HG02763 (cell line): ENCODE results near the gene ALS2CL.
"Not testable (repeated sequence)": the region's sequence is repeated elsewhere in the genome, so short reads cannot be mapped to it uniquely, and the experiment has no call there.

Experiments
- ATAC-seq: cut with Tn5 transposase; IDR thresholded peaks from one replicate; pipeline ENCODE4 v1.9.1; 2021; ENCODE audit warnings: mild to moderate bottlenecking, moderate library complexity; ENCODE audit not compliant: unreplicated experiment

ALS2CL gene, protein sequence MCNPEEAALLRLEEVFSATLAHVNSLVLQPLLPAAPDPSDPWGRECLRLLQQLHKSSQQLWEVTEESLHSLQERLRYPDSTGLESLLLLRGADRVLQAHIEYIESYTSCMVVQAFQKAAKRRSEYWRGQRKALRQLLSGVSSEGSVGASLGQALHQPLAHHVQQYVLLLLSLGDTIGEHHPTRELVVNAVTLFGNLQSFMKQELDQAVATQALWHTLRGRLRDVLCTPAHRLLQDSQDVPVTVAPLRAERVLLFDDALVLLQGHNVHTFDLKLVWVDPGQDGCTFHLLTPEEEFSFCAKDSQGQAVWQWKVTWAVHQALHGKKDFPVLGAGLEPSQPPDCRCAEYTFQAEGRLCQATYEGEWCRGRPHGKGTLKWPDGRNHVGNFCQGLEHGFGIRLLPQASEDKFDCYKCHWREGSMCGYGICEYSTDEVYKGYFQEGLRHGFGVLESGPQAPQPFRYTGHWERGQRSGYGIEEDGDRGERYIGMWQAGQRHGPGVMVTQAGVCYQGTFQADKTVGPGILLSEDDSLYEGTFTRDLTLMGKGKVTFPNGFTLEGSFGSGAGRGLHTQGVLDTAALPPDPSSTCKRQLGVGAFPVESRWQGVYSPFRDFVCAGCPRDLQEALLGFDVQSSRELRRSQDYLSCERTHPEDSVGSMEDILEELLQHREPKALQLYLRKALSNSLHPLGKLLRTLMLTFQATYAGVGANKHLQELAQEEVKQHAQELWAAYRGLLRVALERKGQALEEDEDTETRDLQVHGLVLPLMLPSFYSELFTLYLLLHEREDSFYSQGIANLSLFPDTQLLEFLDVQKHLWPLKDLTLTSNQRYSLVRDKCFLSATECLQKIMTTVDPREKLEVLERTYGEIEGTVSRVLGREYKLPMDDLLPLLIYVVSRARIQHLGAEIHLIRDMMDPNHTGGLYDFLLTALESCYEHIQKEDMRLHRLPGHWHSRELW

GRCh38 chr3:46693038-46693891 lies at the start of gene ALS2CL:
ALS2CL (minus strand) TSS chr3:46693679; CDS start chr3:46689440, 4,239 bp downstream.
- no peak for ATAC-seq

DNA sequence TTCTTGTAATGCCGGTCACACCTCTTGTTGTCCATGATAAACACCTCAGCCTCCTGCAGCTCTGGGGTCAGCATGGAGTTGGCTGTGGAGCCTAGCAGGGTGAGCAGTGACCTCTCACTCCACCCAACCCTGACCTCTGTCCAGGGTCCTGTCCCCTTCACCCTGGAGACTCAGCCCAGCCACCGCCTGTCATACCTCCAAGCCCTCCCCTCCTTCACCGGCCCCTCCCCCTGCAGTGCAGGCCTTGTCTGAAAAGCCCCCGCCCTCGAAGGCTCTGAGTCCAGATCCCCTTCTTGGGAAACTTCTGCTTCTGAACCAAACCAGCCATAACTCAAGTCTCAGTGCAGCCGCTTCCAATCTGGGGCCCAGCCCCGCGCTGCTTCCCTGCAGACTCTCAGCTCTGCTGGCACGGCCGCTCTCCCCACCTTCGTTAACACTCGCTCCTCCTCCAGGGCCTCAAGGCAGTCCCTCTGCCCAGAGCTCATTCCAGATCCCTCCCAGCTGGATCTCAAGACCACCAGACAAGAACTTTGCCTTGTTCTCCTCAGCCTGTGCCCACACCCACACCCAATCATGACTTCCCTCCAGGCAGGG lies 49.6 kb upstream of the ALS2CL start:
- no peak for ATAC-seq

DNA sequence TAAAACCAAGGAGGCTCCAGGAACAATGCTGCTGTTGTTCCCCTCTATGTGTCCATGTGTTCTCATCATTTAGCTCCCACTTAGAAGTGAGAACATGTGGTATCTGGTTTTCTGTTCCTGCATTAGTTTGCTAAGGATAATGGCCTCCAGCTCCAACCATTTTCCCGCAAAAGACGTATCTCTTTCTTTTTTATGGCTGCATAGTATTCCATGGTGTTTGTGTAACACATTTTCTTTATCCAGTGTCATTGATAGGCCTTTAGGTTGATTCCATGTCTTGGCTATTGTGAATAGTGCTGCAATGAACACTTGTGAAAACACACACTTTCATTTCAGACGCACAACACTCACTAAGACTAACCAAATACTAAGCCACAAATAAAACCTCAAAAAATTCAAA lies 46.1 kb upstream of the ALS2CL start:
- ATAC-seq = not testable (repeated sequence)

DNA sequence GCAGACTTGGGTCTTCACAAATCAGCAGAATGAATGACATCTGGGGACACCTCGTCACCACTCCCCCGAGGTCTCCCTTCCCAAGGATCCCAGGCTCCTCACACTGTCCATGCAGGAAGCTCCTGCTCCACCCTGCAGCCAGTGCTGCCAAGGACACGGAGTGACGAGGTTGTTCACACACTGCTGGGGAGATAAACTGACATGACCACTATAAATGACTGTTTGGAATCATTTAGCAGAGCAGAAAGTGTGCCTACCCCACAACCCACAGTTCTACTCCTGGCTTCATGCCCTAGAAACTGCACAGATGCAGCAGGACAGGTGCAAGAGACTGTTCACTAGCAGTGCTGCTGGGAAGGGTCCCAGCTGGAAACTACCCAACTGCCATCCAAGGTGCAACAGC lies 43.9 kb upstream of the ALS2CL start:
- no peak for ATAC-seq

DNA sequence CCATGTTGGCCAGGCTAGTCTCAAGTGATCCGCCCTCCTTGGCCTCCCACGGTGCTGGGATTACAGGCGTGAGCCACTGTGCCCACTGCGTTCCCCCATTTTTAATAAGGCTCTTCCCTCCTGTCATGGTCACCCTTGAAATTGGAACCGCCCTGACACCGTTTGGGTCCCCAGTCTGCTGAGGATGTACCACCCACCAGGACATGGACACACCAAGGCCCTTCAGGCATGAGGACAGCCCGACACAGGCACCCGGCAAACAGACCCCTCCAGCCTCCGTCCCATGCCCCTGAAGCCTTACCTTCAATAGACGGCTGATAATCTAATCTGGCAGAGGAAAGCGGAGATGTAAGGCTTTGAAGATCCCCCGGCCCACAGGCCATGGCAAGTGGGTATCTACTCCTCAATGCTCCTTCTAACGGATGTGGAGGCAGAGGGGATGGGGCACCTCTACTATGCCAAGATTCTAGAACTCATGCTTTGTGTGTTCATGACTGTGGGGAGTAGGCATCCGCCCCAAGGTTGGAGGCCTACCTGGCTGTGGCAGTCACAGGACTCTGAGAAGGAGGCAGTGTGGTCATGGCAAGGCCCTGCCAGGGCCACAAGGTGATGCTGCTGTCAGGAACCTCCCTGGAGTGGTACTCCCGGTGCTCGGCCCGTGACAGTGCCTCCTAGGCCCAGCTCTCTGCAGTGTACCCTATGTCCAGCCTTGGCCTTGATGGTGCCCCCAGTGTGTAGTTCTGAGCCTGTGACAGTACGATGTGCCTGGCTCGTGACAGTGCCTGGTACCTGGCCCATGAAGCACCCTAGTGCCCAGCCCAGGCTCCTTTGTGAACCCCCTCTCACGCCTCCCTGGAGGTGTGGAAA lies 42.8 kb upstream of the ALS2CL start:
- ATAC-seq = no peak

GRCh38 chr3:46734773-46735172 lies 41.3 kb upstream of the ALS2CL start:
- ATAC-seq = no peak

DNA sequence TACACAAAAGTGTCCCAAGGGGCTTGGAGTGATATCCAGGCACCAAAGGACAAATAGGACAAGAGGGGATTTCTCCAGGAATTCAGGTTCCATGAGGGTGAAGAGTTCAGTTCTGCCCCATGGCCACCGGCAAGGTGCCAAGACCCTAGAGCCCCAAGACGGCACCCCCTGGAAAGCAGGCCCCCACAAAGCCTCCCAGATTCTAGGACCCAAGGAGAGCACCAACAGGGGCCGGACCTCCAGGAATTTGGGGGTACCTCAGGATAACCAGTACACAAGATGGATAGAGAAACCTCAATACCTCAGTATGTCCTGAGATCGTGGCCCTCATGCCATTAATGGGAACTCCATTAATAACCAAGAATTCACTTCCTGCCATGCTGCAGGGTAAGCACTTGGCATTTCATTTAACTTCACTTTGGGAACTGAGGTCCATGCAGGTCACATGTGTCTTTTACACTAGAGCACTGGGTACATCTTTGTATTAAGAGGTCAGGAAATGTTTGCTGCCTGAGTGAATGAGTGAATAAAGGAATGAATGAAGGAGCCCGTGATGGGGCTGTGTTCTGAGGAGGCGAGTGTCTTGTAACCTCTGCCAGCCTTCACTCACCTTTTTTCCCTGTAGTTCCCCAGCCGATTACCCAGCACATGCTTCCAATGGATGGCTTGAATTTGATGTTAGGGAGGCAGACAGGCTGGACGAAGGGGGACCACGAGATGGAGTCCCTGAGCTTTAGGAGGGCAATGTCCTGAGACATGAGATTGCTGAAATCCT lies 39.7 kb upstream of the ALS2CL start:
- ATAC-seq = no peak

DNA sequence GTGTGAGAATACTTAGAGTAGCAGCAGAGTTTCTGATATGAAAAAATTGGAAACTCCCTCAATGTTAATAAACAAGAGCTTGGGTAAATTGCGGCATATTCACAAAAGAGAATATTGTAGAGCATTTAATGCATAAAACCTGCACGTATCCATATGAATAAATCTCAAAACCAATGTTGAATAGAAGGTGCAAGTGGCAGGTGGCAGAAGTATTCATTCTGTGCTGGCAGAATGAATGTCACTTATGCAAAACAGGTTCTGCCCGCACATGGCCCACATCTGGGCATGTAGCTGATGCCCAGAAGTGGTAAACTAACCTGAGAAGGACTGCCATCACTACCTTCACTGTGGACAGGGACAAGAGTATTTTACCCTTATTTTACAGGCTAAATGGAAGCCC lies 38.3 kb upstream of the ALS2CL start:
- ATAC-seq = no peak

DNA sequence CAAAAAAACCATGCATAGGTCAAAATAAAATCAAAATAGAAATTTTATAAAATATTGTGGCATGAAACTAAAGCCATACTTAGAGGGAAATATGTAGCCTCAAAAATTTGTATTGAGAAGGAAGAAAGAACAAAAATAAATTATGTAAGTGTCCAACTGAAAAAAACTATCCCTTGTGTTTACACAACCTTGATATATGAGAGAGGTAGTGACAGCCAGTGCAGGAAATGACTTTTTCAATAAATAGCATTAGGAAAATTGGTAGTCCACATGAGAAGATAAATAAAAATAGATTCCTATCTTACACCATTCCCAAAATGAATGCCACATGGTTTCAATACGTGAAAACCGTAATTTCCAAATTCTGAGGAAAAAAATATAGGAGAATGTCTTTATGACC lies 37.3 kb upstream of the ALS2CL start:
- ATAC-seq = no peak

DNA sequence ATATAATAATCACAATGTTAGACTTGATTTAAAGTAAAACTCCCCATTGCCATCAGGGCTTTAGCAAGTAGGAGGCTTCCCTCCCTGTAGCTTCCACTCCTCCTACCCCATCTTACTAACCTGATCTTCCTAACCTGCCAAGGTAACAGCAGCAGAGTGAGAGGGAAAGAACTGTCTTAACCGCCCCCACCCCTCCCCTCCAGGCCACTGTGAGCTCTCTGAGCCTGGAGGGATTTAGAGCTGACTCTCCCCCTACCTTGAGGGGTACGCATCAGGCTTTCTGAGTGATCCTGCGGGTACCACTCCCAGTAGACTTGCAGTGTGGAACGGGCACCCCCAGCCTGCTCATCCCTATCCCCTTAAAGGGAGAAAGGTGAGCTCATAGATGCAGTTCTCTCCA lies 35.6 kb upstream of the ALS2CL start:
- ATAC-seq = no peak

DNA sequence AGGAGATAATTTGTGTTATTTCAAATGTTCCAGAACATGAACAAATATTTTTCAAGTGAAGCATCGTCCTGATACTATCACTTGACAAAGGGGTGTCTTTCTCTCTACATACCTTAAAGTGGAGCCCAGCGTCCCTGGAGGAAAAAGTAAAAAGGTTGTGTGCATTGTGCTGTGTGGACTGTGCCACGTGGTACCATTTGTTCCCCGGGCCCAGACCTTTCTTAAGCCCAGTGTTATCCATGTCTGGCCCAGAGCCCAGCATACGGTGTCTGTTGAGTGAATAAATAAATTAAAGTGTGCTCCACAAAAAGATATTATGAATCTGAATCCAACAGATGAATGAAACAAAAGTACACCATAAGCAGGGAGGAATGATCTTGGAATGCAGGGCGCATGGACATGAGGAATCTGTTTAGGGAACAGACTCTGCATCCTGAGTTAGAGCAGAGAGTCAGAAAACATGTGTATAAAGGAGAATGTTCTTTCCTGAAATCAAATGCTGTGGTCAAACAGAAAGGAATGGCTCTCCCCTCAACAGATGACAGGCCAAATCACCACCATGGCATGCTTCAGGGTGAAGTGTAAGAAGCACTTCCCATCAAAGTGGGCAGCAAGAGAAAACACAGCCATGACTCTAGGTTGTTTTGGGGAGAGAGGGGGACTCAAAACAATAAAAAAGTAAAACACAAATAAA lies 32.3 kb upstream of the ALS2CL start:
- ATAC-seq = no peak

GRCh38 chr3:46724424-46724823 lies 30.9 kb upstream of the ALS2CL start:
- no peak for ATAC-seq

- ATAC-seq = no peak
These were observed 29.0 kb upstream of the ALS2CL start for GRCh38 chr3:46722443-46722842.

DNA sequence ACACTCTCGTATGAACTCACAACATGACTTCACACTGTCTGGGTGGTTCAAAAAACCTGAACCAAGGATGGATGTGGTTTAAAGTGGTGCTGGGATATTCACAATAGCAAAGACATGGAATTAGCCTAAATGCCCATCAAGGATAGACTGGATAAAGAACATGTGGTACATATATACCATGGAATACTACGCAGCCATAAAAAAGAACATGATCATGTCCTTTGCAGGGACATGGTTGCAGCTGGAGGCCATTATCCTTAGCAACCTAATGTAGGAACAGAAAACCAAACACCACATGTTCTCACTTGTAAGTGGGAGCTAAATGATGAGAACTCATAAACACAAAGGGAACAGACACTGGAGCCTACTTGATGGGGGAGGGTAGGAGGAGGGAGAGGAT lies 27.5 kb upstream of the ALS2CL start:
- no peak for ATAC-seq

GRCh38 chr3:46719735-46720271 lies 26.3 kb upstream of the ALS2CL start:
- ATAC-seq = no peak

DNA sequence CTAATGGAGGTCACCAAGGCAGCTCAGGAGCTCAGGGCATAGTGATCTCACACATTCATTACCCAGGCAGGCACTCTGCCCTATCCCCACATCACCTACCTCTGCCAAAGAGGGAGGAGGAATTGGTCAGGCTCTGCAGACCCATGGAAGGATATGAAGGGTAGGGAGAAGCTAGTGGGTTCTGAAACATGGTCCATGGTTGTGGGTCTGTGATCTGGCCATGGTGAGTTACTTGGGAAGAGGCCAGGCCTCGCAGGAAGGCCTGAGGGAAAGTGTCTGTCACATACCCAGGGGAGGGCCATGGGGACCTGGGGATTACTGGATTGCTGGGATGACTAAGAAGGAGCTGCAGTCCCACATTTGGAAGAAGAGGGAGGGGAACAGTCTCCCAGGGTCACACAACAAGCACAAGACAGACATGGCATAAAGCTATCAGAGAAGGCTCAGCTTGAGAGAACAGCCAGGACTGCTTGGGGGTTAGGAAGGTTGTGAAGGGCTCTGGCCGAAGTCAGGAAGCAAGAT lies 25.6 kb upstream of the ALS2CL start:
- no peak for ATAC-seq

DNA sequence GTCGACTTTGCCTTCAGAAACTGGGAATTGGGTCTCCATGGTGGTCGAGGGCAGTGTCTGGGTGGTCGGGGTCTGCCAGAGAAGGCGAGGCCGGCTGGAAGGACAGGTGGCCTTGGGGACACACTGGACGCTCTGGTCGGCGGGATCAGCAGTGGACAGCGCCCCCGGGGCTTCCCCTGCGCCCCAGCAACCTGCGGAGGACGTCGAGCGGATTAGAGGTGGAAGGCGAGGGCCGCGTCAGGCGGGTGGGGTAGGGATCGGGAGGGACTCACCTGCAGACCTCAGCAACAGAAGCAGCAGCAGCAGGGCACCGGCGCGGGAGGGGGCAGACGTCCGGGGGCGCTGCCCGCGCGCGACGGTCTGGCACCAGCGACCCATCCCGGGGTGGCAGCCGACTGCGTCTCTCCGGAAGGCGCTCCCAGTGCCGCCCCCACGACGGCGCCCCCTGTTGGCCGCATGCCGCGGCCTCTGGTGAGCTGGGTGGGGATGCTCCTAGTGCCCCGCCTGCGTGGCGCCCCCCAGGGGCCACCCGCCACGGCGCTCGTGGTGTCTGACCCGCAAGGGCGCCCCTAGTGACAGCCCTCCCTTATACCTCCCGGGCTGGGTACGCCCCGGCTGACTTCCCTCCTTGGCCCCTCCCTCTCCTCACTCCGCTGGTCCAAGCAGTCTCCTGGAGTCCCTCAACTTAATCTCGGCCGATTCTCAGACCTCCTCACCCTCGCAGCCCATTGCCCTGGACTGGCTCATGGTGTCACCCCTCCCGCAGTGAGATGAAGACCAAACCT lies 24.2 kb upstream of the ALS2CL start, which contains the start of gene PRSS50:
Gene PRSS50, minus strand, starts transcription at position 423 of the 785 bp plus-strand sequence. Its CDS starts 45 bp downstream, at position 378.
- no peak for ATAC-seq
